SK-N-MC (cell line): ENCODE results near the gene FTMT.

Source experiments
- EZH2 ChIP-seq: fragments of 200-600 bp; sonication (generic); IDR thresholded peaks from one replicate; pipeline ENCODE4 v1.6.1; 2017; ENCODE audit warnings: antibody characterized with exemption
- FOXP2 ChIP-seq: optimal IDR thresholded peaks from 2 replicates; pipeline ENCODE3; 2011; ENCODE audit warnings: mild to moderate bottlenecking, moderate library complexity; ENCODE audit not compliant: insufficient read depth; ENCODE audit errors: extremely low read length, control extremely low read depth
- POLR2AphosphoS5 ChIP-seq: IDR thresholded peaks from 2 replicates; pipeline ENCODE4 v1.6.1; 2012; ENCODE audit warnings: mild to moderate bottlenecking, low read depth, low read length, borderline replicate concordance

- no peak for TF ChIP-seq POLR2AphosphoS5
- no peak for TF ChIP-seq EZH2
- no peak for TF ChIP-seq FOXP2
These were observed 18.1 kb upstream of the FTMT start for GRCh38 chr5:121833617-121834016.
